Progenitor cell of endocrine pancreas (in vitro differentiated cells): ENCODE measurements around the gene MAPK1. TPM values are rescaled to one million over a fixed set of nuclear protein-coding genes. Genes with fewer than 3 reads are reported as not detected.
"Not testable (repeated sequence)": the region's sequence is repeated elsewhere in the genome, so short reads cannot be mapped to it uniquely, and the experiment has no call there.

Source experiments
- DNase-seq: peaks from one replicate; pipeline ENCODE4 v3.0.0; 2021; ENCODE audit warnings: low spot score; ENCODE audit not compliant: unreplicated experiment
- H3K27ac Mint-ChIP-seq: 2 replicates; pipeline ENCODE4 v1.8.0; 2021; ENCODE audit warnings: mild to moderate bottlenecking, moderate library complexity, mixed read lengths
- H3K27me3 Mint-ChIP-seq: 2 replicates; pipeline ENCODE4 v1.8.0; 2021; ENCODE audit warnings: mixed read lengths
- H3K36me3 Mint-ChIP-seq: 2 replicates; pipeline ENCODE4 v1.8.0; 2022; ENCODE audit warnings: mixed read lengths; ENCODE audit not compliant: insufficient read depth
- H3K4me1 Mint-ChIP-seq: 2 replicates; pipeline ENCODE4 v1.8.0; 2021; ENCODE audit warnings: low read depth, mixed read lengths
- H3K4me3 Mint-ChIP-seq: 2 replicates; pipeline ENCODE4 v1.8.0; 2021; ENCODE audit warnings: low read depth, mild to moderate bottlenecking, moderate library complexity, mixed read lengths
- H3K9me3 Mint-ChIP-seq: 2 replicates; pipeline ENCODE4 v1.8.0; 2021; ENCODE audit warnings: low read depth, mixed read lengths
- CTCF ChIP-seq: fragments of 200-600 bp; sonication (generic); IDR thresholded peaks from one replicate; pipeline ENCODE4 v1.5.0; 2021; ENCODE audit warnings: antibody characterized with exemption, mild to moderate bottlenecking; ENCODE audit not compliant: unreplicated experiment
- total RNA-seq: library from RNA; stranded (reverse); gene quantifications from 2 replicates; pipeline ENCODE4 v1.2.1, GENCODE V29; 2021

MAPK1 gene
- total RNA-seq, 1 donor from 2014 or later = 116 TPM

GRCh38 chr22:21815958-21816357 lies 51.5 kb downstream of the MAPK1 start:
- Mint-ChIP-seq H3K9me3 (peaks cover 5% of the 10 kb centered on the region), H3K36me3 (peaks cover 5% of the 10 kb centered on the region), H3K27ac (no peak overlapping the region), H3K27me3 (no peaks in the 10 kb centered on the region), H3K4me3 (no peak overlapping the region), H3K4me1 (peaks cover 24% of the 10 kb centered on the region)
- DNase-seq = no peak
- no peak for TF ChIP-seq CTCF

- no peak overlapping the region for H3K27ac Mint-ChIP-seq
- TF ChIP-seq CTCF = no peak
- peaks cover 5% of the 10 kb centered on the region for H3K9me3 Mint-ChIP-seq
Observed at GRCh38 chr22:21815357-21815756, 52.1 kb downstream of the MAPK1 start.

GRCh38 chr22:21811982-21812381 lies 55.5 kb downstream of the MAPK1 start:
- Mint-ChIP-seq H3K9me3 (peaks cover 5% of the 10 kb centered on the region), H3K4me1 (peaks cover 7% of the 10 kb centered on the region), H3K36me3 (peaks cover 11% of the 10 kb centered on the region), H3K27me3 (no peaks in the 10 kb centered on the region), H3K4me3 (no peak overlapping the region), H3K27ac (no peak overlapping the region)
- DNase-seq = no peak
- TF ChIP-seq CTCF = no peak

More at GRCh38 chr22:21815357-21815756, 52.1 kb downstream of the MAPK1 start:
- Mint-ChIP-seq H3K27me3 (no peaks in the 10 kb centered on the region), H3K4me1 (peaks cover 24% of the 10 kb centered on the region), H3K4me3 (no peak overlapping the region), H3K36me3 (peaks cover 8% of the 10 kb centered on the region)
- DNase-seq = no peak

- peaks cover 5% of the 10 kb centered on the region for H3K9me3 Mint-ChIP-seq
- H3K27me3 Mint-ChIP-seq = no peaks in the 10 kb centered on the region
- no peak overlapping the region for H3K27ac Mint-ChIP-seq
- no peak for TF ChIP-seq CTCF
- no peaks in the 10 kb centered on the region for H3K4me1 Mint-ChIP-seq
- DNase-seq = no peak
- H3K36me3 Mint-ChIP-seq = peaks cover 28% of the 10 kb centered on the region
- H3K4me3 Mint-ChIP-seq = no peak overlapping the region
Observed at GRCh38 chr22:21807544-21808529, 59.6 kb downstream of the MAPK1 start.

GRCh38 chr22:21805325-21805724 lies 62.1 kb downstream of the MAPK1 start:
- H3K36me3 Mint-ChIP-seq = peaks cover 36% of the 10 kb centered on the region
- H3K4me1 Mint-ChIP-seq, H3K27me3 Mint-ChIP-seq, H3K4me3 Mint-ChIP-seq, DNase-seq, H3K9me3 Mint-ChIP-seq, H3K27ac Mint-ChIP-seq: not testable (repeated sequence)
